HEK293 (cell line): ENCODE measurements around the gene KCNMB2.

Experiments used
- CTCF ChIA-PET: fragments of 350-600 bp; formaldehyde crosslinking; extraction: SDS; loops from one replicate; lab custom pipeline; 2021; ENCODE audit warnings: antibody characterized with exemption; lab: Yijun Ruan, JAX
- POLR2A ChIA-PET: fragments of 300-600 bp; formaldehyde crosslinking; extraction: SDS; loops from one replicate; lab custom pipeline; 2020; ENCODE audit warnings: antibody characterized with exemption, inconsistent platforms; lab: Yijun Ruan, JAX
- H3K27ac ChIP-seq: fragments of 200-500 bp; sonication (Bioruptor generic); 2 replicates; pipeline ENCODE4 v1.5.1; 2014; ENCODE audit warnings: low read depth, low read length, control low read depth, inconsistent platforms; ENCODE audit errors: extremely low read depth
- H3K36me3 ChIP-seq, 2 experiments: fragments of 200-500 bp in 1 of 2; sonication (Bioruptor generic) in 1 of 2; 1 replicate in 1 of 2; 2 replicates in 1 of 2; pipeline ENCODE4 v1.5.1; 2014 to 2017; ENCODE audit warnings: inconsistent platforms in 2 of 2, low read length in 2 of 2; ENCODE audit not compliant: control insufficient read depth in 2 of 2, insufficient read depth in 1 of 2
- H3K4me1 ChIP-seq: fragments of 200-500 bp; sonication (Bioruptor generic); 2 replicates; pipeline ENCODE4 v1.5.1; 2014; ENCODE audit warnings: mild to moderate bottlenecking, low read length, inconsistent platforms; ENCODE audit not compliant: control insufficient read depth, insufficient read depth
- H3K4me3 ChIP-seq: 2 replicates; pipeline ENCODE4 v1.5.1; 2011; ENCODE audit warnings: low read depth, mild to moderate bottlenecking, control low read depth, low read length, moderate library complexity
- H3K9me3 ChIP-seq: fragments of 200-500 bp; sonication (Bioruptor generic); 2 replicates; pipeline ENCODE4 v1.5.1; 2014; ENCODE audit warnings: low read depth, low read length, inconsistent platforms; ENCODE audit not compliant: control insufficient read depth, insufficient read depth
- EGR2 ChIP-seq: fragments of 450-650 bp; formaldehyde crosslinking; IDR thresholded peaks from 2 replicates; pipeline ENCODE4 v1.5.1; 2016; ENCODE audit warnings: low read depth, missing biosample characterization, missing genetic modification characterization
- HOXA7 ChIP-seq: sonication (generic); formaldehyde crosslinking; IDR thresholded peaks from 2 replicates; pipeline ENCODE4 v1.8.1; 2022; ENCODE audit warnings: missing genetic modification reagents, borderline replicate concordance
- SETDB1 ChIP-seq: IDR thresholded peaks from one replicate; pipeline ENCODE4 v1.6.1; 2017; ENCODE audit warnings: mild to moderate bottlenecking, low read length, moderate library complexity, mixed read lengths; ENCODE audit not compliant: insufficient read length
- YY2 ChIP-seq: fragments of 450-650 bp; formaldehyde crosslinking; IDR thresholded peaks from 2 replicates; pipeline ENCODE4 v1.5.1; 2016; ENCODE audit warnings: missing biosample characterization, missing genetic modification characterization
- ZFP41 ChIP-seq: fragments of 450-650 bp; formaldehyde crosslinking; IDR thresholded peaks from 2 replicates; pipeline ENCODE4 v1.5.1; 2016; ENCODE audit warnings: missing biosample characterization, missing genetic modification characterization, borderline replicate concordance
- ZFP69B ChIP-seq: fragments of 450-650 bp; formaldehyde crosslinking; IDR thresholded peaks from 2 replicates; pipeline ENCODE4 v1.5.1; 2016; ENCODE audit warnings: missing biosample characterization, missing genetic modification characterization
- ZNF112 ChIP-seq: fragments of 450-650 bp; formaldehyde crosslinking; IDR thresholded peaks from 2 replicates; pipeline ENCODE4 v1.5.0; 2017; ENCODE audit warnings: missing biosample characterization, missing genetic modification characterization
- ZNF16 ChIP-seq: fragments of 450-650 bp; formaldehyde crosslinking; IDR thresholded peaks from 2 replicates; pipeline ENCODE4 v1.5.1; 2016; ENCODE audit warnings: low read depth, missing biosample characterization, missing genetic modification characterization
- ZNF354C ChIP-seq: fragments of 450-650 bp; formaldehyde crosslinking; IDR thresholded peaks from 2 replicates; pipeline ENCODE4 v1.5.1; 2016; ENCODE audit warnings: missing biosample characterization, missing genetic modification characterization, low read depth, borderline replicate concordance
- ZNF404 ChIP-seq: fragments of 450-650 bp; formaldehyde crosslinking; IDR thresholded peaks from 2 replicates; pipeline ENCODE4 v1.5.1; 2017; ENCODE audit warnings: missing biosample characterization, missing genetic modification characterization
- ZNF529 ChIP-seq: fragments of 450-650 bp; formaldehyde crosslinking; IDR thresholded peaks from 2 replicates; pipeline ENCODE4 v1.5.1; 2017; ENCODE audit warnings: missing genetic modification characterization, missing biosample characterization; ENCODE audit not compliant: insufficient replicate concordance
- ZNF558 ChIP-seq: fragments of 450-650 bp; formaldehyde crosslinking; IDR thresholded peaks from 2 replicates; pipeline ENCODE4 v1.5.1; 2016; ENCODE audit warnings: missing biosample characterization, missing genetic modification characterization
- ZNF560 ChIP-seq: fragments of 450-650 bp; formaldehyde crosslinking; IDR thresholded peaks from 2 replicates; pipeline ENCODE4 v1.5.1; 2017; ENCODE audit warnings: missing biosample characterization, missing genetic modification characterization, borderline replicate concordance
- ZNF768 ChIP-seq: fragments of 450-650 bp; formaldehyde crosslinking; IDR thresholded peaks from 2 replicates; pipeline ENCODE4 v1.5.1; 2018; ENCODE audit warnings: missing biosample characterization, mild to moderate bottlenecking, missing genetic modification characterization
- ZNF830 ChIP-seq: fragments of 450-650 bp; IDR thresholded peaks from 2 replicates; pipeline ENCODE4 v1.5.0; 2018; ENCODE audit warnings: missing biosample characterization, missing genetic modification characterization, low read depth, mild to moderate bottlenecking, moderate library complexity
- TF ChIP-seq, protein P1 (sequence below): fragments of 450-650 bp; formaldehyde crosslinking; IDR thresholded peaks from 2 replicates; pipeline ENCODE4 v1.5.1; 2016; ENCODE audit warnings: missing biosample characterization, missing genetic modification characterization
- TF ChIP-seq, protein P2 (sequence below): fragments of 450-650 bp; formaldehyde crosslinking; IDR thresholded peaks from 2 replicates; pipeline ENCODE4 v1.5.1; 2016; ENCODE audit warnings: missing biosample characterization, missing genetic modification characterization
- TF ChIP-seq, protein P3 (sequence below): fragments of 450-650 bp; formaldehyde crosslinking; IDR thresholded peaks from 2 replicates; pipeline ENCODE4 v1.5.1; 2016; ENCODE audit warnings: missing biosample characterization, missing genetic modification characterization
- TF ChIP-seq, protein P4 (sequence below): fragments of 450-650 bp; formaldehyde crosslinking; IDR thresholded peaks from 2 replicates; pipeline ENCODE4; 2016; ENCODE audit warnings: missing biosample characterization, missing genetic modification characterization
- TF ChIP-seq, protein P5 (sequence below): fragments of 450-650 bp; formaldehyde crosslinking; IDR thresholded peaks from 2 replicates; pipeline ENCODE4 v1.5.1; 2016; ENCODE audit warnings: missing biosample characterization, missing genetic modification characterization

Gene KCNMB2

DNA sequence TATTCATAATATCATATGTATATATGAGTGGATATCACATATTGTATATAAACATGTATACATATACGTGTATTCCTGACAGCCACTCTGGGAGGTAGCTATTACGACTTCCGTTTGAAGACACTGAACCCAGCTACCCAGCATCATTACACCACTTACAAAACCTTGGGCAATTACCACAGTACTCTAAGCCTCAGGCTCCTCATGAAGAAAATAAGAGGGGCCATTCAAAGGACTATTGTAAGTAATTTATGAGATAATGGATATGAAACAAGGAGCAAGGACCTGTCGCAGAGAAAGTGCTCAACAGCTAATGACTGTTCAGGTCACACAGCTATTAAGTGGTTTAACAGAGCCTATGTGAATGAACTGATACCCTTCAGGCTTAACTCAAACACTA is 52.4 kb downstream of the KCNMB2 start:
- H3K4me3 ChIP-seq = no peak overlapping the region
- H3K4me1 ChIP-seq = no peaks in the 10 kb centered on the region
- TF ChIP-seq ZNF529 (tag by site-specific recombination) (no peak), ZNF112 (tag by site-specific recombination) (no peak), EGR2 (tag by site-specific recombination) (no peak), ZNF560 (tag by site-specific recombination) (no peak), ZFP41 (no peak), YY2 (tag by site-specific recombination) (no peak), HOXA7 (CRISPR knock-in tag) (no peak), ZFP69B (tag by site-specific recombination) (no peak), ZNF768 (tag by site-specific recombination) (no peak), ZNF830 (tag by site-specific recombination) (no peak), ZNF16 (no peak), ZNF354C (tag by site-specific recombination) (no peak), SETDB1 (no peak), ZNF404 (tag by site-specific recombination) (no peak), ZNF558 (tag by site-specific recombination) (no peak)
- TF ChIP-seq, protein P1, sequence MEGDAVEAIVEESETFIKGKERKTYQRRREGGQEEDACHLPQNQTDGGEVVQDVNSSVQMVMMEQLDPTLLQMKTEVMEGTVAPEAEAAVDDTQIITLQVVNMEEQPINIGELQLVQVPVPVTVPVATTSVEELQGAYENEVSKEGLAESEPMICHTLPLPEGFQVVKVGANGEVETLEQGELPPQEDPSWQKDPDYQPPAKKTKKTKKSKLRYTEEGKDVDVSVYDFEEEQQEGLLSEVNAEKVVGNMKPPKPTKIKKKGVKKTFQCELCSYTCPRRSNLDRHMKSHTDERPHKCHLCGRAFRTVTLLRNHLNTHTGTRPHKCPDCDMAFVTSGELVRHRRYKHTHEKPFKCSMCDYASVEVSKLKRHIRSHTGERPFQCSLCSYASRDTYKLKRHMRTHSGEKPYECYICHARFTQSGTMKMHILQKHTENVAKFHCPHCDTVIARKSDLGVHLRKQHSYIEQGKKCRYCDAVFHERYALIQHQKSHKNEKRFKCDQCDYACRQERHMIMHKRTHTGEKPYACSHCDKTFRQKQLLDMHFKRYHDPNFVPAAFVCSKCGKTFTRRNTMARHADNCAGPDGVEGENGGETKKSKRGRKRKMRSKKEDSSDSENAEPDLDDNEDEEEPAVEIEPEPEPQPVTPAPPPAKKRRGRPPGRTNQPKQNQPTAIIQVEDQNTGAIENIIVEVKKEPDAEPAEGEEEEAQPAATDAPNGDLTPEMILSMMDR = no peak
- TF ChIP-seq, protein P2, sequence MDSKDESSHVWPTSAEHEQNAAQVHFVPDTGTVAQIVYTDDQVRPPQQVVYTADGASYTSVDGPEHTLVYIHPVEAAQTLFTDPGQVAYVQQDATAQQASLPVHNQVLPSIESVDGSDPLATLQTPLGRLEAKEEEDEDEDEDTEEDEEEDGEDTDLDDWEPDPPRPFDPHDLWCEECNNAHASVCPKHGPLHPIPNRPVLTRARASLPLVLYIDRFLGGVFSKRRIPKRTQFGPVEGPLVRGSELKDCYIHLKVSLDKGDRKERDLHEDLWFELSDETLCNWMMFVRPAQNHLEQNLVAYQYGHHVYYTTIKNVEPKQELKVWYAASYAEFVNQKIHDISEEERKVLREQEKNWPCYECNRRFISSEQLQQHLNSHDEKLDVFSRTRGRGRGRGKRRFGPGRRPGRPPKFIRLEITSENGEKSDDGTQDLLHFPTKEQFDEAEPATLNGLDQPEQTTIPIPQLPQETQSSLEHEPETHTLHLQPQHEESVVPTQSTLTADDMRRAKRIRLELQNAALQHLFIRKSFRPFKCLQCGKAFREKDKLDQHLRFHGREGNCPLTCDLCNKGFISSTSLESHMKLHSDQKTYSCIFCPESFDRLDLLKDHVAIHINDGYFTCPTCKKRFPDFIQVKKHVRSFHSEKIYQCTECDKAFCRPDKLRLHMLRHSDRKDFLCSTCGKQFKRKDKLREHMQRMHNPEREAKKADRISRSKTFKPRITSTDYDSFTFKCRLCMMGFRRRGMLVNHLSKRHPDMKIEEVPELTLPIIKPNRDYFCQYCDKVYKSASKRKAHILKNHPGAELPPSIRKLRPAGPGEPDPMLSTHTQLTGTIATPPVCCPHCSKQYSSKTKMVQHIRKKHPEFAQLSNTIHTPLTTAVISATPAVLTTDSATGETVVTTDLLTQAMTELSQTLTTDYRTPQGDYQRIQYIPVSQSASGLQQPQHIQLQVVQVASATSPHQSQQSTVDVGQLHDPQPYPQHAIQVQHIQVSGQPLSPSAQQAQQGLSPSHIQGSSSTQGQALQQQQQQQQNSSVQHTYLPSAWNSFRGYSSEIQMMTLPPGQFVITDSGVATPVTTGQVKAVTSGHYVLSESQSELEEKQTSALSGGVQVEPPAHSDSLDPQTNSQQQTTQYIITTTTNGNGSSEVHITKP = no peak
- TF ChIP-seq, protein P3, sequence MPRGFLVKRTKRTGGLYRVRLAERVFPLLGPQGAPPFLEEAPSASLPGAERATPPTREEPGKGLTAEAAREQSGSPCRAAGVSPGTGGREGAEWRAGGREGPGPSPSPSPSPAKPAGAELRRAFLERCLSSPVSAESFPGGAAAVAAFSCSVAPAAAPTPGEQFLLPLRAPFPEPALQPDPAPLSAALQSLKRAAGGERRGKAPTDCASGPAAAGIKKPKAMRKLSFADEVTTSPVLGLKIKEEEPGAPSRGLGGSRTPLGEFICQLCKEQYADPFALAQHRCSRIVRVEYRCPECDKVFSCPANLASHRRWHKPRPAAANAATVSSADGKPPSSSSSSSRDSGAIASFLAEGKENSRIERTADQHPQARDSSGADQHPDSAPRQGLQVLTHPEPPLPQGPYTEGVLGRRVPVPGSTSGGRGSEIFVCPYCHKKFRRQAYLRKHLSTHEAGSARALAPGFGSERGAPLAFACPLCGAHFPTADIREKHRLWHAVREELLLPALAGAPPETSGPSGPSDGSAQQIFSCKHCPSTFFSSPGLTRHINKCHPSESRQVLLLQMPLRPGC (tag by site-specific recombination) = no peak
- TF ChIP-seq, protein P4, sequence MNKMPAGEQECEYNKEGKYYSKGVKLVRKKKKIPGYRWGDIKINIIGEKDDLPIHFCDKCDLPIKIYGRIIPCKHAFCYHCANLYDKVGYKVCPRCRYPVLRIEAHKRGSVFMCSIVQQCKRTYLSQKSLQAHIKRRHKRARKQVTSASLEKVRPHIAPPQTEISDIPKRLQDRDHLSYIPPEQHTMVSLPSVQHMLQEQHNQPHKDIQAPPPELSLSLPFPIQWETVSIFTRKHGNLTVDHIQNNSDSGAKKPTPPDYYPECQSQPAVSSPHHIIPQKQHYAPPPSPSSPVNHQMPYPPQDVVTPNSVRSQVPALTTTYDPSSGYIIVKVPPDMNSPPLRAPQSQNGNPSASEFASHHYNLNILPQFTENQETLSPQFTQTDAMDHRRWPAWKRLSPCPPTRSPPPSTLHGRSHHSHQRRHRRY (tag by site-specific recombination) = no peak
- TF ChIP-seq, protein P5, sequence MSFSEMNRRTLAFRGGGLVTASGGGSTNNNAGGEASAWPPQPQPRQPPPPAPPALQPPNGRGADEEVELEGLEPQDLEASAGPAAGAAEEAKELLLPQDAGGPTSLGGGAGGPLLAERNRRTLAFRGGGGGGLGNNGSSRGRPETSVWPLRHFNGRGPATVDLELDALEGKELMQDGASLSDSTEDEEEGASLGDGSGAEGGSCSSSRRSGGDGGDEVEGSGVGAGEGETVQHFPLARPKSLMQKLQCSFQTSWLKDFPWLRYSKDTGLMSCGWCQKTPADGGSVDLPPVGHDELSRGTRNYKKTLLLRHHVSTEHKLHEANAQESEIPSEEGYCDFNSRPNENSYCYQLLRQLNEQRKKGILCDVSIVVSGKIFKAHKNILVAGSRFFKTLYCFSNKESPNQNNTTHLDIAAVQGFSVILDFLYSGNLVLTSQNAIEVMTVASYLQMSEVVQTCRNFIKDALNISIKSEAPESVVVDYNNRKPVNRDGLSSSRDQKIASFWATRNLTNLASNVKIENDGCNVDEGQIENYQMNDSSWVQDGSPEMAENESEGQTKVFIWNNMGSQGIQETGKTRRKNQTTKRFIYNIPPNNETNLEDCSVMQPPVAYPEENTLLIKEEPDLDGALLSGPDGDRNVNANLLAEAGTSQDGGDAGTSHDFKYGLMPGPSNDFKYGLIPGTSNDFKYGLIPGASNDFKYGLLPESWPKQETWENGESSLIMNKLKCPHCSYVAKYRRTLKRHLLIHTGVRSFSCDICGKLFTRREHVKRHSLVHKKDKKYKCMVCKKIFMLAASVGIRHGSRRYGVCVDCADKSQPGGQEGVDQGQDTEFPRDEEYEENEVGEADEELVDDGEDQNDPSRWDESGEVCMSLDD (tag by site-specific recombination) = no peak
- TF ChIP-seq, all 188 proteins: peak for 0
- POLR2A ChIA-PET = no interaction called here
- no peaks in the 10 kb centered on the region for H3K36me3 ChIP-seq
- CTCF ChIA-PET = no interaction called here
- no peaks in the 10 kb centered on the region for H3K9me3 ChIP-seq
- H3K27ac ChIP-seq = no peak overlapping the region
